Stimulated activated CD8-positive, alpha-beta memory T cell treated with anti-CD3 and anti-CD28 coated beads, Interleukin-4, amount 100 ng/mL, for 24 hours (primary cell): ENCODE measurements around the gene CD47.

ENCODE experiments used
- DNase-seq: peaks from one replicate; pipeline ENCODE4 v3.0.0-alpha.2; 2020; ENCODE audit warnings: low read depth

The CD47 gene

GRCh38 chr3:108091498-108092250 is 843 bp upstream of the CD47 start:
- DNase-seq: no peak

- peak; percentile 34 for DNase-seq
These were observed 656 bp downstream of the CD47 start for GRCh38 chr3:108090049-108090700.

- no peak for DNase-seq
These were observed 1.3 kb downstream of the CD47 start for GRCh38 chr3:108089579-108089978.

- DNase-seq: no peak
These were observed 2.1 kb downstream of the CD47 start for GRCh38 chr3:108088697-108089096.

GRCh38 chr3:108088146-108088545 is 2.7 kb downstream of the CD47 start:
- no peak for DNase-seq

GRCh38 chr3:108086653-108087052 is 4.2 kb downstream of the CD47 start:
- no peak for DNase-seq

- no peak for DNase-seq
These were observed 5.0 kb downstream of the CD47 start for GRCh38 chr3:108085810-108086350.

GRCh38 chr3:108085370-108085769 is 5.5 kb downstream of the CD47 start:
- DNase-seq: no peak

GRCh38 chr3:108079877-108080276 is 11.0 kb downstream of the CD47 start:
- DNase-seq: no peak

- no peak for DNase-seq
These were observed 11.8 kb downstream of the CD47 start for GRCh38 chr3:108079043-108079442.

GRCh38 chr3:108076564-108076963 is 14.3 kb downstream of the CD47 start:
- DNase-seq: no peak

GRCh38 chr3:108073764-108074431 is 16.9 kb downstream of the CD47 start:
- no peak for DNase-seq

- no peak for DNase-seq
These were observed 19.5 kb downstream of the CD47 start for GRCh38 chr3:108071368-108071767.

- DNase-seq: no peak
These were observed 20.5 kb downstream of the CD47 start for GRCh38 chr3:108070356-108070755.

- DNase-seq: no peak
These were observed 23.1 kb downstream of the CD47 start for GRCh38 chr3:108067768-108068167.

GRCh38 chr3:108065096-108065495 is 25.7 kb downstream of the CD47 start:
- no peak for DNase-seq

- DNase-seq: no peak
These were observed 26.4 kb downstream of the CD47 start for GRCh38 chr3:108064293-108064887.

GRCh38 chr3:108062051-108062450 is 28.8 kb downstream of the CD47 start:
- no peak for DNase-seq

- DNase-seq: no peak
These were observed 30.5 kb downstream of the CD47 start for GRCh38 chr3:108060331-108060730.

- DNase-seq: no peak
These were observed 34.9 kb downstream of the CD47 start for GRCh38 chr3:108055931-108056330.

- DNase-seq: no peak
These were observed 35.9 kb downstream of the CD47 start for GRCh38 chr3:108054935-108055334.

- DNase-seq: no peak
These were observed 37.3 kb downstream of the CD47 start for GRCh38 chr3:108053483-108053882.

- no peak for DNase-seq
These were observed 37.8 kb downstream of the CD47 start for GRCh38 chr3:108053067-108053466.
